Measurements from ENCODE around the gene TTF1. TPM values are rescaled to one million over a fixed set of nuclear protein-coding genes. Genes with fewer than 3 reads are reported as not detected.

The TTF1 gene
- total and polyA plus RNA-seq, 10 of the 15 experiments (the other 5 are each of a cell fraction or from before 2014, with no cell fraction given): 11.3 to 25.5 (median 16.0) TPM

- no TSS peak for BruUV-seq (replicated peaks)
- TF ChIP-seq RUNX3 (IDR thresholded peaks at IDR 0.05; ENCODE audit: low read length) (no peak), PAX8 (IDR thresholded peaks at IDR 0.05) (no peak), GABPA (IDR thresholded peaks at IDR 0.05; ENCODE audit: low read depth) (no peak)
- H3K79me2 ChIP-seq (ENCODE audit: control insufficient read depth, insufficient read depth, low read length): no peaks in the 10 kb centered on the region
- intact Hi-C loops (cut with micrococcal nuclease; ENCODE audit: unreplicated experiment) (no loop called here), in situ Hi-C loops (cut with MboI) (no loop called here)
- no peak overlapping the region for H3K4me2 ChIP-seq (ENCODE audit: control insufficient read depth, insufficient read depth)
- no peak for DNase-seq (ENCODE audit: low read depth, low spot score)
- ChIA-PET CTCF (no interaction called here), SMC1A (ENCODE audit: uncharacterized antibody, unreplicated experiment) (interaction anchor here (1.3 kb wide), 1 partner anchor 13 kb away, joined by 3 read pairs; no protein-coding TSS in a partner anchor), POLR2A (no interaction called here), RAD21 (ENCODE audit: unreplicated experiment) (no interaction called here)
- H2AFZ ChIP-seq (ENCODE audit: control insufficient read depth, low read depth, low read length): no peak overlapping the region
- no peaks in the 10 kb centered on the region for H3K9me3 ChIP-seq (replicated peaks; ENCODE audit: control insufficient read depth, insufficient read depth, low read length)
- H3K4me1 ChIP-seq (ENCODE audit: control insufficient read depth, insufficient read depth, low read length): no peaks in the 10 kb centered on the region
- no peak overlapping the region for H3K27ac ChIP-seq (ENCODE audit: control insufficient read depth, insufficient read depth)
- no peak for FAIRE-seq
- H4K20me1 ChIP-seq (ENCODE audit: control insufficient read depth, insufficient read depth): no peaks in the 10 kb centered on the region
- H3K9ac ChIP-seq (ENCODE audit: control insufficient read depth, insufficient read depth, low read length): no peak overlapping the region
- no peaks in the 10 kb centered on the region for H3K27me3 ChIP-seq (replicated peaks in 1 of 2; ENCODE audit: control insufficient read depth in 2 of 2, insufficient read depth in 2 of 2, low read length in 1 of 2)
- WGBS (ENCODE audit: insufficient coverage, insufficient replicate concordance, low lambda C conversion rate, missing lambda C conversion rate): 88% methylated on average over 9 of the region's 9 CpGs
- no peak for ATAC-seq
- no peaks in the 10 kb centered on the region for H3K36me3 ChIP-seq (ENCODE audit: control insufficient read depth in 2 of 2, insufficient read depth in 2 of 2, low read length in 1 of 2)
- no peak overlapping the region for H3K4me3 ChIP-seq
These were observed 42.6 kb downstream of the TTF1 start for GRCh38 chr9:132364068-132364467.

- BruUV-seq (replicated peaks): no TSS peak
- DNase-seq (ENCODE audit: low read depth, low spot score) (no peak), FAIRE-seq (no peak), ATAC-seq (no peak)
- Histone ChIP-seq H3K27me3 (replicated peaks in 1 of 2; ENCODE audit: control insufficient read depth in 2 of 2, insufficient read depth in 2 of 2, low read length in 1 of 2) (no peaks in the 10 kb centered on the region), H3K4me3 (no peak overlapping the region), H3K27ac (ENCODE audit: control insufficient read depth, insufficient read depth) (no peak overlapping the region), H3K4me1 (ENCODE audit: control insufficient read depth, insufficient read depth, low read length) (no peaks in the 10 kb centered on the region), H3K9ac (ENCODE audit: control insufficient read depth, insufficient read depth, low read length) (no peak overlapping the region), H3K36me3 (ENCODE audit: control insufficient read depth in 2 of 2, insufficient read depth in 2 of 2, low read length in 1 of 2) (0 out of 4 replicates have a peak, but pooled peaks cover 0 to 4% of the 10 kb centered on the region in 2 experiments), H3K4me2 (ENCODE audit: control insufficient read depth, insufficient read depth) (no peak overlapping the region), H4K20me1 (ENCODE audit: control insufficient read depth, insufficient read depth) (no peaks in the 10 kb centered on the region), H3K79me2 (ENCODE audit: control insufficient read depth, insufficient read depth, low read length) (peaks cover 20% of the 10 kb centered on the region), H3K9me3 (replicated peaks; ENCODE audit: control insufficient read depth, insufficient read depth, low read length) (no peaks in the 10 kb centered on the region; the same call in 2 of the 3 replicates), H2AFZ (ENCODE audit: control insufficient read depth, low read depth, low read length) (no peak overlapping the region)
- intact Hi-C loops (cut with micrococcal nuclease; ENCODE audit: unreplicated experiment): no loop called here
- ChIA-PET POLR2A (no interaction called here), CTCF (no interaction called here), SMC1A (ENCODE audit: uncharacterized antibody, unreplicated experiment) (interaction anchor here (1.4 kb wide), 1 partner anchor 8 kb away, joined by 3 read pairs; no protein-coding TSS in a partner anchor), RAD21 (ENCODE audit: unreplicated experiment) (interaction anchor here (1.0 kb wide), 1 partner anchor 24 kb away, joined by 4 read pairs; no protein-coding TSS in a partner anchor)
- 73% methylated on average over 7 of the region's 7 CpGs for WGBS (ENCODE audit: insufficient coverage, insufficient replicate concordance, low lambda C conversion rate, missing lambda C conversion rate)
- in situ Hi-C loops (cut with MboI): no loop called here
- TF ChIP-seq CEBPB (IDR thresholded peaks at IDR 0.05; ENCODE audit: borderline replicate concordance in 1 of 2, low read depth in 2 of 2, low read length in 2 of 2): no peak
- no peak for TF ChIP-seq NRF1 (conservative IDR thresholded peaks at IDR 0.05; ENCODE audit: low read depth, low read length)
- TF ChIP-seq BHLHE40 (IDR thresholded peaks at IDR 0.05; ENCODE audit: borderline replicate concordance in 1 of 2, low read depth in 2 of 2, low read length in 1 of 2): no peak
- TF ChIP-seq CHD2 (IDR thresholded peaks at IDR 0.05; ENCODE audit: borderline replicate concordance, low read depth, low read length): no peak
- no peak for TF ChIP-seq ZNF207 (IDR thresholded peaks at IDR 0.05; ENCODE audit: borderline replicate concordance)
- no peak for TF ChIP-seq GATAD2B (conservative IDR thresholded peaks at IDR 0.05; ENCODE audit: low read depth)
- TF ChIP-seq RB1 (IDR thresholded peaks at IDR 0.05; ENCODE audit: borderline replicate concordance): no peak
- no peak for TF ChIP-seq STAT1 (conservative IDR thresholded peaks at IDR 0.05)
- no peak for TF ChIP-seq USF1 (IDR thresholded peaks at IDR 0.05; ENCODE audit: borderline replicate concordance, extremely low read length, insufficient read depth, low read depth, low read length)
- TF ChIP-seq SKIL (IDR thresholded peaks at IDR 0.05; ENCODE audit: low read depth, poor library complexity, severe bottlenecking): no peak
- no peak for TF ChIP-seq YY1 (IDR thresholded peaks at IDR 0.05; ENCODE audit: low read depth, low read length)
- TF ChIP-seq CHD1 (IDR thresholded peaks at IDR 0.05; ENCODE audit: low read depth, low read length): no peak
These were observed 48.9 kb downstream of the TTF1 start for GRCh38 chr9:132357764-132358163.

Measured in GM12878 (cell line).